Trophoblast cell (in vitro differentiated cells and primary cell): Measurements from ENCODE around the gene NAPB.

Experiments
- DNase-seq, 2 donors: peaks; one replicate each; pipeline ENCODE4 v3.0.0-alpha.2; 2016
- H2AFZ ChIP-seq: 2 replicates; pipeline ENCODE4 v1.6.1; 2013; ENCODE audit warnings: low read length, moderate library complexity, mild to moderate bottlenecking; ENCODE audit not compliant: insufficient read depth, poor library complexity
- H2AK5ac ChIP-seq: 2 replicates; pipeline ENCODE4 v1.6.1; 2013; ENCODE audit warnings: mild to moderate bottlenecking, low read length
- H2BK120ac ChIP-seq: 2 replicates; pipeline ENCODE4 v1.6.1; 2013; ENCODE audit warnings: low read length, mild to moderate bottlenecking, moderate library complexity; ENCODE audit not compliant: insufficient read depth, poor library complexity
- H2BK12ac ChIP-seq: 2 replicates; pipeline ENCODE4 v1.6.1; 2013; ENCODE audit warnings: mild to moderate bottlenecking, low read length, moderate library complexity
- H2BK5ac ChIP-seq: 2 replicates; pipeline ENCODE4 v1.6.1; 2013; ENCODE audit warnings: low read length, low read depth, moderate library complexity, mild to moderate bottlenecking; ENCODE audit not compliant: poor library complexity
- H3K14ac ChIP-seq: 2 replicates; pipeline ENCODE4 v1.6.1; 2013; ENCODE audit warnings: mild to moderate bottlenecking, low read length
- H3K18ac ChIP-seq: 2 replicates; pipeline ENCODE4 v1.6.1; 2013; ENCODE audit warnings: mild to moderate bottlenecking, low read length
- H3K23ac ChIP-seq: 2 replicates; pipeline ENCODE4 v1.6.1; 2013; ENCODE audit warnings: low read length
- H3K27ac ChIP-seq: 2 replicates; pipeline ENCODE4 v1.5.1; 2013; ENCODE audit warnings: low read depth, mild to moderate bottlenecking, inconsistent platforms, low read length, moderate library complexity
- H3K27me3 ChIP-seq: 2 replicates; pipeline ENCODE4 v1.6.1; 2013; ENCODE audit warnings: inconsistent platforms, mild to moderate bottlenecking, low read length, moderate library complexity; ENCODE audit not compliant: insufficient read depth
- H3K36me3 ChIP-seq, 2 experiments: 1 replicate in 1 of 2; 2 replicates in 1 of 2; pipeline ENCODE4 v1.6.1; 2013; ENCODE audit warnings: low read length in 2 of 2, mild to moderate bottlenecking in 2 of 2, moderate library complexity in 1 of 2; ENCODE audit not compliant: insufficient read depth in 2 of 2, control insufficient read depth in 1 of 2
- H3K4ac ChIP-seq: 2 replicates; pipeline ENCODE4 v1.6.1; 2013; ENCODE audit warnings: low read depth, mild to moderate bottlenecking, low read length, moderate library complexity
- H3K4me1 ChIP-seq, 2 experiments: 1 replicate in 1 of 2; 2 replicates in 1 of 2; pipeline ENCODE4 v1.6.1; 2013; ENCODE audit warnings: low read length in 2 of 2, mild to moderate bottlenecking in 2 of 2, moderate library complexity in 1 of 2; ENCODE audit not compliant: insufficient read depth in 2 of 2, control insufficient read depth in 1 of 2
- H3K4me2 ChIP-seq: 2 replicates; pipeline ENCODE4 v1.6.1; 2013; ENCODE audit warnings: inconsistent platforms, mild to moderate bottlenecking, low read length, moderate library complexity
- H3K4me3 ChIP-seq: 2 replicates; pipeline ENCODE4 v1.5.1; 2013; ENCODE audit warnings: mild to moderate bottlenecking, low read depth, low read length, inconsistent platforms
- H3K79me1 ChIP-seq: one replicate; pipeline ENCODE4 v1.6.1; 2013; ENCODE audit warnings: low read length
- H3K79me2 ChIP-seq: 2 replicates; pipeline ENCODE4 v1.6.1; 2013; ENCODE audit warnings: low read length, mild to moderate bottlenecking; ENCODE audit not compliant: control insufficient read depth, insufficient read depth, poor library complexity
- H3K9ac ChIP-seq: 2 replicates; pipeline ENCODE4 v1.6.1; 2013; ENCODE audit warnings: mild to moderate bottlenecking, low read length
- H3K9me3 ChIP-seq: 2 replicates; pipeline ENCODE4 v1.6.1; 2013; ENCODE audit warnings: low read depth, mild to moderate bottlenecking, control low read depth, inconsistent platforms, low read length; ENCODE audit not compliant: insufficient read depth
- H4K12ac ChIP-seq: 2 replicates; pipeline ENCODE4 v1.6.1; 2013; ENCODE audit warnings: low read depth, mild to moderate bottlenecking, low read length, moderate library complexity
- H4K8ac ChIP-seq: 2 replicates; pipeline ENCODE4 v1.6.1; 2013; ENCODE audit warnings: low read depth, mild to moderate bottlenecking, low read length, moderate library complexity
- H4K91ac ChIP-seq: one replicate; pipeline ENCODE4 v1.6.1; 2013; ENCODE audit warnings: low read depth, mild to moderate bottlenecking, low read length, moderate library complexity
- WGBS: extraction: QIAGEN DNeasy Blood & Tissue Kit; methylation state at CpG from one replicate; pipeline ENCODE4 v1.1.7; 2013; ENCODE audit warnings: missing lambda C conversion rate; ENCODE audit not compliant: insufficient read length, insufficient coverage; ENCODE audit errors: extremely low coverage; 5-methylcytosine and 5-hydroxymethylcytosine counted together

NAPB gene

GRCh38 chr20:23456873-23457272, 35.6 kb upstream of the NAPB start:
- no peak overlapping the region for H3K27ac ChIP-seq
- H4K12ac ChIP-seq, result no peak overlapping the region
- no CpG with 5 or more reads among the region's 7 CpGs for WGBS
- H3K79me2 ChIP-seq, result no peaks in the 10 kb centered on the region
- no peak overlapping the region for H2BK5ac ChIP-seq
- no peaks in the 10 kb centered on the region for H3K27me3 ChIP-seq
- H3K23ac ChIP-seq, result no peak overlapping the region
- no peak overlapping the region for H3K4me3 ChIP-seq
- no peaks in the 10 kb centered on the region for H3K4me1 ChIP-seq
- H2BK12ac ChIP-seq, result no peak overlapping the region
- no peak overlapping the region for H3K14ac ChIP-seq
- H3K79me1 ChIP-seq, result no peaks in the 10 kb centered on the region
- H3K9me3 ChIP-seq, result peaks cover 5% of the 10 kb centered on the region
- no peak overlapping the region for H2AK5ac ChIP-seq
- no peak overlapping the region for H4K8ac ChIP-seq
- no peak overlapping the region for H3K4me2 ChIP-seq
- H3K9ac ChIP-seq, result no peak overlapping the region
- H3K36me3 ChIP-seq, result no peaks in the 10 kb centered on the region
- no peak overlapping the region for H2AFZ ChIP-seq
- no peak overlapping the region for H2BK120ac ChIP-seq
- H3K18ac ChIP-seq, result no peak overlapping the region
- H3K4ac ChIP-seq, result no peak overlapping the region
- no peak overlapping the region for H4K91ac ChIP-seq
- DNase-seq, result no peak

GRCh38 chr20:23456409-23456808, 35.1 kb upstream of the NAPB start:
- Histone ChIP-seq H3K79me2 (no peaks in the 10 kb centered on the region), H2BK5ac (no peak overlapping the region), H3K27me3 (no peaks in the 10 kb centered on the region), H4K8ac (no peak overlapping the region), H3K4me3 (no peak overlapping the region), H3K27ac (no peak overlapping the region), H3K9ac (no peak overlapping the region), H4K12ac (no peak overlapping the region), H4K91ac (no peak overlapping the region), H3K9me3 (peaks cover 5% of the 10 kb centered on the region), H3K4ac (no peak overlapping the region), H2BK120ac (no peak overlapping the region), H2AK5ac (no peak overlapping the region), H3K79me1 (no peaks in the 10 kb centered on the region), H3K4me2 (no peak overlapping the region), H2BK12ac (no peak overlapping the region), H3K4me1 (no peaks in the 10 kb centered on the region), H2AFZ (no peak overlapping the region), H3K36me3 (no peaks in the 10 kb centered on the region), H3K14ac (no peak overlapping the region), H3K23ac (no peak overlapping the region), H3K18ac (no peak overlapping the region)
- no CpG with 5 or more reads among the region's 3 CpGs for WGBS
- DNase-seq, result no peak

DNA sequence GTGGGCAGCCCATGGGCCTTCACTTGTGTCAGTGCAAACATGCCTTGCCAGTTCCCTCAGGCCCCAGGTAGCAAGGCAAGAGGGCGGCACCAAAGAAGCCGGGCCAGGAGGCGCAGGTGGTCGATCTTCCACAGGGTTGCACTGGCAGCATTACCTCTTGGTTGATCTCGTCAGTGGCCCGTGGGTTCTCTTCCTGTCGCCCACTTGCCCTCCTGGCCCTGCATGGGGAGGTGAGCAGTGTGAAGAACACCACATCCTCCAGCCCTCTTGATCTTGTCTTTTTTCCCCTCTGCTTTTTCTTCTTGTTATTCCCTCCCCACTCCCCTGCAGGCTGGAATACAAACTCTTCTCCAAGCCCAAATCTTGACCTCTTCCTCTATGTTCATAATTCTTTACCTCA, 34.4 kb upstream of the NAPB start:
- H3K27me3 ChIP-seq, result no peaks in the 10 kb centered on the region
- H3K79me2 ChIP-seq, result no peaks in the 10 kb centered on the region
- no peaks in the 10 kb centered on the region for H3K4me1 ChIP-seq
- no peaks in the 10 kb centered on the region for H3K36me3 ChIP-seq
- no peak overlapping the region for H4K91ac ChIP-seq
- H3K23ac ChIP-seq, result no peak overlapping the region
- no peak overlapping the region for H3K18ac ChIP-seq
- H3K27ac ChIP-seq, result no peak overlapping the region
- no peak overlapping the region for H2BK5ac ChIP-seq
- H3K4me2 ChIP-seq, result no peak overlapping the region
- no peak overlapping the region for H3K4me3 ChIP-seq
- no peak overlapping the region for H3K14ac ChIP-seq
- DNase-seq, result no peak
- peaks cover 5% of the 10 kb centered on the region for H3K9me3 ChIP-seq
- H4K12ac ChIP-seq, result no peak overlapping the region
- no peak overlapping the region for H4K8ac ChIP-seq
- no peak overlapping the region for H2AK5ac ChIP-seq
- H3K79me1 ChIP-seq, result no peaks in the 10 kb centered on the region
- WGBS, result no CpG with 5 or more reads among the region's 7 CpGs
- no peak overlapping the region for H3K4ac ChIP-seq
- no peak overlapping the region for H2BK120ac ChIP-seq
- no peak overlapping the region for H2BK12ac ChIP-seq
- H3K9ac ChIP-seq, result no peak overlapping the region
- no peak overlapping the region for H2AFZ ChIP-seq

GRCh38 chr20:23454816-23455215, 33.5 kb upstream of the NAPB start:
- no peak overlapping the region for H2AK5ac ChIP-seq

More at GRCh38 chr20:23454816-23455215, 33.5 kb upstream of the NAPB start:
- no CpG with 5 or more reads among the region's 1 CpG for WGBS
- no peaks in the 10 kb centered on the region for H3K27me3 ChIP-seq
- H2BK5ac ChIP-seq, result no peak overlapping the region
- peaks cover 5% of the 10 kb centered on the region for H3K9me3 ChIP-seq
- no peak overlapping the region for H4K8ac ChIP-seq
- H3K23ac ChIP-seq, result no peak overlapping the region
- no peak overlapping the region for H3K4me2 ChIP-seq
- no peak overlapping the region for H4K91ac ChIP-seq
- H2BK120ac ChIP-seq, result no peak overlapping the region
- H4K12ac ChIP-seq, result no peak overlapping the region
- H3K79me2 ChIP-seq, result no peaks in the 10 kb centered on the region
- H3K36me3 ChIP-seq, result no peaks in the 10 kb centered on the region
- no peak overlapping the region for H2AFZ ChIP-seq
- no peak overlapping the region for H2BK12ac ChIP-seq
- no peak overlapping the region for H3K27ac ChIP-seq
- H3K4me3 ChIP-seq, result no peak overlapping the region
- no peaks in the 10 kb centered on the region for H3K4me1 ChIP-seq
- no peak overlapping the region for H3K18ac ChIP-seq
- no peak overlapping the region for H3K14ac ChIP-seq
- no peak overlapping the region for H3K4ac ChIP-seq
- no peaks in the 10 kb centered on the region for H3K79me1 ChIP-seq
- H3K9ac ChIP-seq, result no peak overlapping the region
- peak; percentile 17 to 71 for DNase-seq
